GM12892 (cell line): Measurements from ENCODE around the gene NUDT8.

Experiments
- POLR2A ChIP-seq: IDR thresholded peaks from 2 replicates; pipeline ENCODE4 v1.6.1; 2011; ENCODE audit warnings: low read depth, low read length, control low read depth
- POLR2AphosphoS5 ChIP-seq: IDR thresholded peaks from 2 replicates; pipeline ENCODE4 v1.6.1; 2011; ENCODE audit warnings: low read depth, low read length, control low read depth
- TAF1 ChIP-seq: IDR thresholded peaks from 2 replicates; pipeline ENCODE4 v1.6.1; 2011; ENCODE audit warnings: low read depth, mild to moderate bottlenecking, control low read depth, low read length, borderline replicate concordance

- TF ChIP-seq POLR2A = no peak
- TF ChIP-seq POLR2AphosphoS5 = no peak
- TF ChIP-seq TAF1 = no peak
Measured at GRCh38 chr11:67632175-67632981, 2.6 kb upstream of the NUDT8 start.
